Mesenchymal stem cell (in vitro differentiated cells and primary cell): ENCODE data around the gene MPL.

Experiments
- DNase-seq: peaks from one replicate; pipeline ENCODE4 v3.0.0-alpha.2; 2013
- H2AFZ ChIP-seq: one replicate; pipeline ENCODE4 v1.6.1; 2013; ENCODE audit warnings: low read depth, mild to moderate bottlenecking, control low read depth, inconsistent platforms, low read length, moderate library complexity
- H2AK5ac ChIP-seq: 2 replicates; pipeline ENCODE4 v1.6.1; 2013; ENCODE audit warnings: low read length, moderate library complexity, mild to moderate bottlenecking, inconsistent platforms; ENCODE audit not compliant: severe bottlenecking
- H2BK120ac ChIP-seq: one replicate; pipeline ENCODE4 v1.6.1; 2013; ENCODE audit warnings: low read depth, mild to moderate bottlenecking, inconsistent platforms, low read length, moderate library complexity
- H2BK12ac ChIP-seq, 2 experiments: one replicate each; pipeline ENCODE4 v1.6.1; 2013; ENCODE audit warnings: inconsistent platforms in 2 of 2, low read length in 2 of 2, mild to moderate bottlenecking in 2 of 2, moderate library complexity in 2 of 2, control low read depth in 1 of 2
- H2BK15ac ChIP-seq: one replicate; pipeline ENCODE4 v1.6.1; 2013; ENCODE audit warnings: mild to moderate bottlenecking, low read depth, inconsistent platforms; ENCODE audit not compliant: poor library complexity, severe bottlenecking
- H2BK5ac ChIP-seq: 2 replicates; pipeline ENCODE4 v1.6.1; 2013; ENCODE audit warnings: low read depth, mild to moderate bottlenecking, low read length, control low read depth, inconsistent platforms; ENCODE audit not compliant: poor library complexity, severe bottlenecking
- H3K14ac ChIP-seq, 2 experiments: one replicate each; pipeline ENCODE4 v1.6.1; 2013; ENCODE audit warnings: inconsistent platforms in 2 of 2, low read length in 2 of 2, control low read depth in 1 of 2, mild to moderate bottlenecking in 1 of 2, moderate library complexity in 1 of 2
- H3K18ac ChIP-seq, 2 experiments: one replicate each; pipeline ENCODE4 v1.6.1; 2013; ENCODE audit warnings: inconsistent platforms in 2 of 2, low read length in 2 of 2, control low read depth in 1 of 2, low read depth in 1 of 2, mild to moderate bottlenecking in 1 of 2
- H3K23ac ChIP-seq, 2 experiments: one replicate each; pipeline ENCODE4 v1.6.1; 2013; ENCODE audit warnings: inconsistent platforms in 2 of 2, low read length in 2 of 2, mild to moderate bottlenecking in 2 of 2, moderate library complexity in 2 of 2, control low read depth in 1 of 2
- H3K27ac ChIP-seq: 2 replicates; pipeline ENCODE4 v1.5.1; 2013; ENCODE audit warnings: mild to moderate bottlenecking, moderate library complexity, low read length, control low read depth, inconsistent platforms; ENCODE audit not compliant: poor library complexity, severe bottlenecking
- H3K27me3 ChIP-seq, 2 experiments: 2 replicates each; pipeline versions ENCODE4 v1.6.1 to v1.7.0; 2013; ENCODE audit warnings: low read length in 2 of 2, mild to moderate bottlenecking in 2 of 2, moderate library complexity in 2 of 2, control low read depth in 1 of 2, inconsistent platforms in 1 of 2; ENCODE audit not compliant: control insufficient read depth in 1 of 2, insufficient read depth in 1 of 2
- H3K36me3 ChIP-seq, 2 experiments: 2 replicates each; pipeline versions ENCODE4 v1.6.1 to v1.7.0; 2013; ENCODE audit warnings: low read length in 2 of 2, control low read depth in 1 of 2, inconsistent platforms in 1 of 2, low read depth in 1 of 2, mild to moderate bottlenecking in 1 of 2; ENCODE audit not compliant: insufficient read depth in 2 of 2, control insufficient read depth in 1 of 2
- H3K4ac ChIP-seq, 2 experiments: one replicate each; pipeline ENCODE4 v1.6.1; 2013; ENCODE audit warnings: inconsistent platforms in 2 of 2, low read length in 2 of 2, mild to moderate bottlenecking in 2 of 2, moderate library complexity in 2 of 2, control low read depth in 1 of 2, low read depth in 1 of 2
- H3K4me1 ChIP-seq: 2 replicates; pipeline ENCODE4 v1.6.1; 2013; ENCODE audit warnings: low read depth, low read length, control low read depth; ENCODE audit not compliant: control insufficient read depth, insufficient read depth
- H3K4me2 ChIP-seq: 2 replicates; pipeline ENCODE4 v1.6.1; 2013; ENCODE audit warnings: low read length, mild to moderate bottlenecking, inconsistent platforms; ENCODE audit not compliant: poor library complexity, severe bottlenecking
- H3K4me3 ChIP-seq, 2 experiments: 2 replicates each; pipeline versions ENCODE4 v1.5.1 to v1.7.0; 2013; ENCODE audit warnings: low read length in 2 of 2, mild to moderate bottlenecking in 2 of 2, control low read depth in 1 of 2, low read depth in 1 of 2; ENCODE audit not compliant: insufficient read depth in 1 of 2
- H3K79me1 ChIP-seq: replicated peaks from 2 replicates; pipeline ENCODE4 v1.6.1; 2013; ENCODE audit warnings: mild to moderate bottlenecking, control low read depth, low read length, inconsistent platforms; ENCODE audit not compliant: poor library complexity, severe bottlenecking
- H3K9ac ChIP-seq: 2 replicates; pipeline ENCODE4 v1.7.0; 2013; ENCODE audit warnings: mild to moderate bottlenecking, low read length, moderate library complexity
- H3K9me3 ChIP-seq: 2 replicates; pipeline ENCODE4 v1.7.0; 2013; ENCODE audit warnings: mild to moderate bottlenecking, low read length; ENCODE audit not compliant: control insufficient read depth
- H4K8ac ChIP-seq: one replicate; pipeline ENCODE4 v1.6.1; 2013; ENCODE audit warnings: inconsistent platforms, mild to moderate bottlenecking, low read length, moderate library complexity
- H4K91ac ChIP-seq: one replicate; pipeline ENCODE4 v1.6.1; 2013; ENCODE audit warnings: mild to moderate bottlenecking, low read length, inconsistent platforms
- WGBS: methylation state at CpG from one replicate; pipeline ENCODE4 v1.1.7; 2013; ENCODE audit warnings: mixed read lengths; 5-methylcytosine and 5-hydroxymethylcytosine counted together

MPL gene

GRCh38 chr1:43307458-43308158 is 30.0 kb upstream of the MPL start:
- H3K14ac ChIP-seq, result no peak overlapping the region
- H3K9me3 ChIP-seq, result no peaks in the 10 kb centered on the region

GRCh38 chr1:43308635-43309404 is 28.8 kb upstream of the MPL start:
- H3K4me3 ChIP-seq, result no peak overlapping the region
- H2BK120ac ChIP-seq, result no peak overlapping the region

More at GRCh38 chr1:43307458-43308158, 30.0 kb upstream of the MPL start:
- Histone ChIP-seq H3K79me1 (no peaks in the 10 kb centered on the region), H4K91ac (no peak overlapping the region), H3K27me3 (peaks cover 3 to 10% of the 10 kb centered on the region in 2 experiments), H3K9ac (no peak overlapping the region), H3K4me1 (peaks cover 7% of the 10 kb centered on the region), H3K23ac (no peak overlapping the region), H3K4me2 (no peak overlapping the region), H4K8ac (no peak overlapping the region), H3K18ac (no peak overlapping the region), H3K4me3 (no peak overlapping the region), H2BK120ac (no peak overlapping the region), H3K27ac (no peak overlapping the region), H3K36me3 (no peaks in the 10 kb centered on the region), H2BK15ac (no peak overlapping the region), H2AFZ (no peak overlapping the region), H3K4ac (no peak overlapping the region), H2BK12ac (no peak overlapping the region), H2AK5ac (no peak overlapping the region), H2BK5ac (no peak overlapping the region)
- WGBS, result 91% methylated on average over 9 of the region's 9 CpGs
- no peak for DNase-seq

GRCh38 chr1:43309405-43310025 is 28.1 kb upstream of the MPL start:
- Histone ChIP-seq H3K23ac (no peak overlapping the region), H2AFZ (no peak overlapping the region), H2BK15ac (no peak overlapping the region), H4K8ac (no peak overlapping the region), H2BK5ac (no peak overlapping the region), H3K4ac (no peak overlapping the region), H3K18ac (no peak overlapping the region), H3K4me1 (peaks cover 7% of the 10 kb centered on the region), H3K4me3 (no peak overlapping the region), H3K27me3 (peaks cover 3 to 10% of the 10 kb centered on the region in 2 experiments), H2BK12ac (no peak overlapping the region), H3K36me3 (no peaks in the 10 kb centered on the region), H3K27ac (no peak overlapping the region), H2BK120ac (no peak overlapping the region), H4K91ac (no peak overlapping the region), H2AK5ac (no peak overlapping the region), H3K4me2 (no peak overlapping the region), H3K9ac (no peak overlapping the region), H3K79me1 (no peaks in the 10 kb centered on the region), H3K14ac (no peak overlapping the region), H3K9me3 (no peaks in the 10 kb centered on the region)
- WGBS, result 86% methylated on average over 13 of the region's 13 CpGs
- no peak for DNase-seq

More at GRCh38 chr1:43308635-43309404, 28.8 kb upstream of the MPL start:
- Histone ChIP-seq H3K79me1 (no peaks in the 10 kb centered on the region), H3K23ac (no peak overlapping the region), H3K27ac (no peak overlapping the region), H3K9me3 (no peaks in the 10 kb centered on the region), H2BK15ac (no peak overlapping the region), H3K14ac (no peak overlapping the region), H3K4me1 (peaks cover 7% of the 10 kb centered on the region), H2BK12ac (no peak overlapping the region), H3K27me3 (peaks cover 3 to 10% of the 10 kb centered on the region in 2 experiments), H2BK5ac (no peak overlapping the region), H4K91ac (no peak overlapping the region), H3K4ac (no peak overlapping the region), H3K9ac (no peak overlapping the region), H4K8ac (no peak overlapping the region), H2AK5ac (no peak overlapping the region), H3K18ac (no peak overlapping the region), H3K36me3 (no peaks in the 10 kb centered on the region), H2AFZ (no peak overlapping the region), H3K4me2 (no peak overlapping the region)
- 95% methylated on average over 19 of the region's 20 CpGs for WGBS
- no peak for DNase-seq

- H2BK120ac ChIP-seq, result no peak overlapping the region
- no peak overlapping the region for H2BK12ac ChIP-seq
- H3K79me1 ChIP-seq, result no peaks in the 10 kb centered on the region
- 93% methylated on average over 9 of the region's 9 CpGs for WGBS
- no peak overlapping the region for H2AFZ ChIP-seq
- no peak overlapping the region for H4K8ac ChIP-seq
- H3K4ac ChIP-seq, result no peak overlapping the region
- no peak overlapping the region for H3K4me3 ChIP-seq
- no peak overlapping the region for H3K14ac ChIP-seq
- H3K27ac ChIP-seq, result no peak overlapping the region
- no peak overlapping the region for H4K91ac ChIP-seq
- H3K9ac ChIP-seq, result no peak overlapping the region
- H2BK5ac ChIP-seq, result no peak overlapping the region
- H3K4me2 ChIP-seq, result no peak overlapping the region
- H3K23ac ChIP-seq, result no peak overlapping the region
- H3K4me1 ChIP-seq, result peaks cover 7% of the 10 kb centered on the region
- no peaks in the 10 kb centered on the region for H3K36me3 ChIP-seq
- H3K27me3 ChIP-seq, result peaks cover 2 to 10% of the 10 kb centered on the region in 2 experiments
- no peak for DNase-seq
- no peak overlapping the region for H3K18ac ChIP-seq
- H3K9me3 ChIP-seq, result no peaks in the 10 kb centered on the region
- no peak overlapping the region for H2BK15ac ChIP-seq
- H2AK5ac ChIP-seq, result no peak overlapping the region
Measured at GRCh38 chr1:43311521-43311920, 26.1 kb upstream of the MPL start.
